ENCODE measurements around the gene CBLL1. TPM values are rescaled to one million over a fixed set of nuclear protein-coding genes. Genes with fewer than 3 reads are reported as not detected.

The CBLL1 gene
- polyA plus RNA-seq, 1 donor from 2014 or later = 10.2 TPM

- Histone ChIP-seq H3K27ac (ENCODE audit: low read length) (no peak overlapping the region), H3K36me3 (ENCODE audit: insufficient read depth, low read length) (no peaks in the 10 kb centered on the region), H3F3A (ENCODE audit: insufficient read depth, low read length, poor library complexity, severe bottlenecking) (no peaks in the 10 kb centered on the region), H3K9ac (ENCODE audit: low read length) (no peak overlapping the region), H3K9me2 (ENCODE audit: insufficient read depth, low read length) (no peaks in the 10 kb centered on the region), H3K79me2 (replicated peaks; ENCODE audit: insufficient read depth, low read length) (no peaks in the 10 kb centered on the region), H3K27me3 (ENCODE audit: insufficient read depth, low read depth, low read length) (no peaks in the 10 kb centered on the region), H3K9me3 (ENCODE audit: low read length) (no peaks in the 10 kb centered on the region), H2AFZ (ENCODE audit: low read depth, low read length) (no peak overlapping the region), H3K4me3 (ENCODE audit: low read length) (no peak overlapping the region), H4K20me1 (ENCODE audit: insufficient read depth) (no peaks in the 10 kb centered on the region), H3K4me2 (ENCODE audit: low read length) (no peak overlapping the region)
- TF ChIP-seq EZH2 (IDR thresholded peaks at IDR 0.05; ENCODE audit: borderline replicate concordance, insufficient read depth, low read length, poor library complexity, severe bottlenecking) = no peak
- TF ChIP-seq EP300 (conservative IDR thresholded peaks at IDR 0.05; ENCODE audit: poor library complexity, severe bottlenecking) = no peak
- no peak for TF ChIP-seq CTCF (IDR thresholded peaks at IDR 0.05; ENCODE audit: poor library complexity, severe bottlenecking)
- no peak for TF ChIP-seq TAF1 (IDR thresholded peaks at IDR 0.05; ENCODE audit: low read depth)
- TF ChIP-seq SMC3 (conservative IDR thresholded peaks at IDR 0.05; ENCODE audit: poor library complexity) = no peak
- TF ChIP-seq RAD21 (conservative IDR thresholded peaks at IDR 0.05) = no peak
- no peak for TF ChIP-seq MXI1 (conservative IDR thresholded peaks at IDR 0.05; ENCODE audit: poor library complexity, severe bottlenecking)
- no peak for TF ChIP-seq POLR2AphosphoS5 (IDR thresholded peaks at IDR 0.05)
- no peak for TF ChIP-seq REST (IDR thresholded peaks at IDR 0.05; ENCODE audit: borderline replicate concordance)
These were observed 41.2 kb downstream of the CBLL1 start for GRCh38 chr7:107785170-107785569.

GRCh38 chr7:107785926-107786325, 42.0 kb downstream of the CBLL1 start:
- H3K9ac ChIP-seq (ENCODE audit: low read length) = no peak overlapping the region
- H3F3A ChIP-seq (ENCODE audit: insufficient read depth, low read length, poor library complexity, severe bottlenecking) = no peaks in the 10 kb centered on the region

More at GRCh38 chr7:107785926-107786325, 42.0 kb downstream of the CBLL1 start:
- Histone ChIP-seq H3K4me2 (ENCODE audit: low read length) (no peak overlapping the region), H3K9me3 (ENCODE audit: low read length) (no peaks in the 10 kb centered on the region), H3K79me2 (replicated peaks; ENCODE audit: insufficient read depth, low read length) (no peaks in the 10 kb centered on the region), H3K27me3 (ENCODE audit: insufficient read depth, low read depth, low read length) (no peaks in the 10 kb centered on the region), H3K36me3 (ENCODE audit: insufficient read depth, low read length) (no peaks in the 10 kb centered on the region), H4K20me1 (ENCODE audit: insufficient read depth) (no peaks in the 10 kb centered on the region), H3K9me2 (ENCODE audit: insufficient read depth, low read length) (no peaks in the 10 kb centered on the region), H3K27ac (ENCODE audit: low read length) (no peak overlapping the region), H2AFZ (ENCODE audit: low read depth, low read length) (no peak overlapping the region), H3K4me3 (ENCODE audit: low read length) (no peak overlapping the region)
- no peak for TF ChIP-seq CTCF (IDR thresholded peaks at IDR 0.05; ENCODE audit: poor library complexity, severe bottlenecking)
- TF ChIP-seq REST (IDR thresholded peaks at IDR 0.05; ENCODE audit: borderline replicate concordance) = no peak
